ENCODE data around the gene CABLES1.
A peak's percentile ranks its signal among the peaks of the same experiment; 100 is the strongest.
"Not testable (repeated sequence)": the region's sequence is repeated elsewhere in the genome, so short reads cannot be mapped to it uniquely, and the experiment has no call there.

The CABLES1 gene

DNA sequence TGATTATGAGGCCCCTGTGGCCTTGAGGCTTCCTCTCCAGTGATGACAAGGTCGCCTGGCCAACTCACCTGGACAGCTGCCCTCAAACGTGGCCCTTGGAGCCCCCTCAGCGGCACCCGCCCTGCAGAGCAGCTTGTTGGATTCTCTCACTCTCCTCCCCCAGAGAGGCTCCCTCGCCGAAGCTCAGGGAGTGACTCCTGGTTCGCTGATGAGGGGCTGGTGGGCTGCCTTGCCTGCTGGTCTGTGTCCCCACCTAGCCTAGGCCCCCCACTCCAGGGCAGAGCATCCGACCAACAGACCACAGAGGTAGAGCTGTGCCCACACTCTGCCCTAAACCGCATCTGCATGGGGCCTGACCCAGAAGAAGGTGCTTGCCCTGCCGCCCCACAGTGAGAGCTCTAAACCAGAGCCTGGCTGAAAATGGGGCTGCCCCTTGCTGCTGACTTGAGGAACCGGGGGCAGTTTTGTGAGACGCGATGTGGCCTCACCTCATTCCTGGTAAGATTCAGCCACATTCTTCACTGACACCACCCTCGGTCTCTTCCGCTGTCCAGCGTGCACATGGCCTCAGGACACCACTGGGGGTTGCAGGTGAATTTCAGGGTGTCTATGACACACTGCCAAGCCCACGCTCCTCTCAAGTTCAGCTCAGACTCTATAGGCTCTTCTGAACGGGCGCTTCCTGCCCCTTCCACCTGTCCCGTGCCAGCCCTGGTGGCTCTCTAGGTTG lies 131.6 kb downstream of the CABLES1 start:
- DNase-seq (ENCODE audit: low read depth in 2 of 2), result no peak

GRCh38 chr18:23267447-23267776 lies 132.1 kb downstream of the CABLES1 start:
- no peak for DNase-seq (ENCODE audit: low read depth in 2 of 2)

- no peak for DNase-seq (ENCODE audit: low read depth in 2 of 2)
These were observed 133.4 kb downstream of the CABLES1 start for GRCh38 chr18:23268641-23269040.

DNA sequence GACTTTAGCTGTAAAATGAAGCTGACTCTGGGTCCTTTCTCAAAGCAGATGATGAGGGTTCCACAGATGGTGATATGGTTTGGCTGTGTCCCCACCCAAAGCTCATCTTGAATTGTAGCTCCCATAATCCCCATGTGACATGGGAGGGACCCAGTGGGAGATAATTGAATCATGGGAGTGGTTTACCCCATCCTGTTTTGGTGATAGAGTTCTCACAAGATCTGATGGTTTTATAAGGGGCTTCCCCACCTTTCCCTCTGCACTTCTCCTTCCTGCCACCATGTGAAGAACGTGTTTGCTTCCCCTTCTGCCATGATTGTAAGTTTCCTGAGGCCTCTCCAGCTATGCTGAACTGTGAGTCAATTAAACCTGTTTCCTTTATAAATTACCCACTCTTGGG lies 133.8 kb downstream of the CABLES1 start:
- not testable (repeated sequence) for DNase-seq (ENCODE audit: low read depth in 2 of 2)

GRCh38 chr18:23269928-23270327 lies 134.6 kb downstream of the CABLES1 start:
- DNase-seq (ENCODE audit: low read depth in 2 of 2), result no peak

DNA sequence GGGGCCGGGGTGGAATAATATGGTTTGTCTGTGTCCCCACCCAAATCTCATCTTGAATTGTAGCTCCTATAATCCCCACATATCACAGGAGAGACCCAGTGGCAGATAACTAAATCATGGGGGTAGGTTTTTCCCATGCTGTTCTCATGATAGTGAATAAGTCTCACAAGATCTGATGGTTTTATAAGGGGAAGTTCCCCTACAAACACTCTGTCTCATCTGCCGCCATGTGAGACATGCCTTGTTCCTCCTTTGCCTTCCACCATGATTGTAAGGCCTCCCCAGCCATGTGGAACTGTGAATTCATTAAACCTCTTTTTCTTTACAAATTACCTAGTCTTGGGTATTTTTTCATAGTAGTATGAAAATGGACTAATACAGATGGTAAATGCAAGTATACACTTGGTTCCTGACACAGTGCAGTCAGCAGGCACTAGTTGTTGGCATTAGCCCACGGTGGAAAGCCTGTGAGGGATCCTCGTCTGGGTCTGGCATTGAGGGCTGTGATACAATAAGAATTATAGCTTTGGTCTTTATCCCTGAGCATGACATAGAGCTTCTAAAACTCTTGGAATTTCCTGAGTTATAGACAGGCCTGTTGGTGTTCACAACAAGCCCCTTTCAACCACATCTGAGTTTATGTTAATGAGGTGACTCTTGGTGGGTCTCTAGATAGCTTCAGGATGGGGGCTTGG lies 135.8 kb downstream of the CABLES1 start:
- peak; percentile 20 to 31 for DNase-seq (ENCODE audit: low read depth in 2 of 2)

DNA sequence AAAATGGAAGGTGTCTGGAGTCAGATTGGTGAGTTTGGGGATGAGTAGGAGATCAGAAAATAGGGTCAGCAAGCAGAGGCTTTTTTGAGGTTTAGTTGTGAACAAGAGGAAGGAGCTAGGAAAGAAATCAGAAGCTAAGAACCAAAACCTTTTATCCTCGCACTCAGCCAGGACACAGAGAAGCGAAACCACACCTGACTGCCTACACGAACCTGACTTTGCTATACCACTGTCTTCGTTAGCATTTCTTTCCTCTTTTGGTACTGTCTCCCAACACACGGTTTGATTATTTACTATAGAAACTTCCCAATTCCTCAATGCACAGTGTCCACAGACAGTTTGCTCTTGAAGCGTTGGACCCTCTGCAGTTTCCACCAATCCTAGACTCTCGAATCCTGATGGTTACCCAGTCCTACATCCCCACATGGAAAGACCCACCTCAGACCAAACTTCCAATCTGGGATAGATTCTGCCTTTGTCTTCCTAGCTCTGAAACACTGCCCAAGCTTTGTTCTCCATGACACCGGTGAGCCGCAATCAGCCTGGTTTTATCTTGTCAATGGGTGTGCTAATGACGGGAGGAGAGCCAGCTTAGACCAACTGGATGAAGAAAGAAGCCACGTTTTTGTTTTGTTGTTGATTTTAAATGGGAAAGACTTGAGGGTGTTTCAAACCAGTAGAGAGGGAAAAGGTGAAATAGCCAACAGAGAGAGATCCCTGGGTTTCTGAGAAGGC lies 137.4 kb downstream of the CABLES1 start:
- no peak for DNase-seq (ENCODE audit: low read depth in 2 of 2)

GRCh38 chr18:23273443-23273966 lies 138.2 kb downstream of the CABLES1 start:
- DNase-seq (ENCODE audit: low read depth in 2 of 2), result no peak

DNA sequence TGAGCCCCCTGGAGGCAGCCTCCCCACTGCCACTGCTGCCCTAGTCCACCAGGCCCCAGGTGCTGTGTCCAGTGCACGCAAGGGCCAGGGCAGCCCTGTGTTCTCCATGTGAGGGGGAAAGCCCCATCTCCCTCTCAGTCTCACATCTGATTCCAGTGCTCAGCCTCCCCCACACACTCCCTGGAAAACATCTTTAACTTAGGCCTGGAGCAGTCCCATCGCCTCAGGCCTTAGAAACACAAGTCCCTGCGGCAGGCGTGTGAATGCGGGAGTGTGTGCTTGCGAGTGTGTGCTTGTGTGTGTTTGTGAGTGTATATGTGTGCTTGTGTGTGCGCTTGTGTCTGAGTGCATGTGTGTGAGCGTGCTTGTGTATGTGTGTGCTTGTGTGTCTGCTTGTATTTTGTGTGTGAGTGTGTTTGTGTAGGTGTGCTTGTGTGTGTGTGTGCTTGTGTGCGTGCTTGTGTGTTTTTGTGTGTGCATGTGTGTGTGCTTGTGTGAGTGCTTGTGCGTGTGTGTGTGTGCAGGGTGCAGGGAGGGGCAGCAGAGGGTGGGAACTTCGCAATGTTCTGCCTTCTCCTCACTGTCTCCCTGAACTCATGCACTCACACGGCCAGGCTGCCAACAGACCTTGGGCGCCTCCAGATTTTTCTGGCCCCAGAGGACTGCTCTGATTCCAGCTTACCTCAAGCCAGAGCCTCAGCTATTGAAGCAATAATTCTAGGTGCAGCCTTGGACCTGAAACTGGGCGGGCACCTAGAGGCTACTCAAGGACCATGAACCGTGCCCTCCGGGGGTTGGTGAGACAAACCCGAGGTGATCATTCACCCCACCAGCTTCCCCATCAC lies 139.6 kb downstream of the CABLES1 start:
- DNase-seq (ENCODE audit: low read depth in 2 of 2), result no peak

DNA sequence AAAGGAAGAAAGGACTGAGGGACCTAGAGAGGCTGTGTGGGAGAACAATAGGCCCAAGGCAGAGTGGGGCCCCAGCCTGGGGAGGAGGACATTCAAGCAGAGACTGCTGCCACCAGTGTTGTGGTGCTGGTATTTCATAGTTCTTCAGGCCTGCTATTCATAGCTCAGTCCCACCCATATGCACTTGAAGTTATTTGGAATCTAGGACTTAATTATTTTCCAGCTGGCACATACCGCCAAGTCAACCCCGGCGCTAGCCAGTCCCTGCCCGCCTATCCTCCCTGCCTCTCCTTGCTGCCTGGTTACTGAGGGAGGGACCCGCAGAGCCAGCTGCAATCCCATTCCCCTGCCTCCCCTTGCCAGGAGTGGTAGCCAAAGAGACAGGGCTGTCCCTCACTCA lies 141.2 kb downstream of the CABLES1 start:
- no peak for DNase-seq (ENCODE audit: low read depth in 2 of 2)

DNA sequence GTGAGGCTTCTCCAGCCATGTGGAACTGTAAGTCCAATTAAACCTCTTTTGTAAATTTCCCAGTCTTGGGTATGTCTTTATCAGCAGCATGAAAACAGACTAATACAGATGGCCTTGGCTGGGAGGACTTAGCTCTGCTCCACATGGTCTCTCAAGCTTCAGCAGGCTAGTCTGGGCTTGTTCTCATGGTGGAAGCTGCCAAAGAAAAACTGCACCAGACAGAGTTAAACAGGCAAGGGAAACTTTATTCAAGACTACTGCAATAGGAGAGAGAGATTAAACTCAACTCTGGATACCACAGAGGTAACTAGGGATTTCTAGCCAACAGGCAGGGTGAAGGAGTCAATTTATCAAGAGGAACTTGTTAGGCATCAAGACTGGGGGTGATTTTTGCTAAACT lies 142.1 kb downstream of the CABLES1 start:
- no peak for DNase-seq (ENCODE audit: low read depth in 2 of 2)

DNA sequence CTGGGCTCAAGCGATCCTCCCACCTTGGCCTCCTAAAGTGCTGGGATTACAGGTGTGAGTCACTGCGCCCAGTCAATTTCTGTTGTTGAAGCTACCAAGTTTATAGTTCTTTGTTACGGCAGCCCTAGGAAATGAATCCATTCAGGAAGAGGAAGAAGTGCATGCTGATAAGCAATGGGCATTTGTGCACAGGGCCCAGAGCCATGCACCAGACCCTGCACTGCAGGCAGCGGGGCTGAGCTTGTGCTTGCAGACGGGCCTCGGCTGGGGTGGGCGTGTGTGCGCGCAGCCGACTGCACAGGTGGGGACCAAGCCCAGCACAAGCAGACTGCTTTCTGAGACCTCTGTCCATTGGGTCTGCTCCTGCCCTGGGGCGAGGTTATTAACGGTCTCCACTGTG lies 144.6 kb downstream of the CABLES1 start:
- no peak for DNase-seq (ENCODE audit: low read depth in 2 of 2)

DNA sequence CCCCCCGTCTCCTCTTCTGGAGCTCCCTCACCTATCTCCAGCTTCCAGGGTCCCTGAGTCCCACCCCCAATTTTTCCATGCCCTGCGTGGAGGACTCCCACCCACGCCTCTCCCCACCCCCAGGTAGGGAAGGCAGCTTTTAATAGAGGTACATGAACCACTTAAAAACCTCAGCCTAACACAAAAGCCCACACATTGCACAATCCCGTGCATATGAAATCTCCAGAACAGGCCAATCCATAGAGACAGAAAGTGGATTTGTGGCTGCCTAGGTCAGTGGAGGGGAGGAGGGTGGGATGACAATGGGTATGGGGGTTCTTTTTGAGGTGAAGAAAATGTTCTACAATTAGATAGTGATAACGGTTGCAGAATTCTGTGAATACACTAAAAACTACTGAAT lies 145.6 kb downstream of the CABLES1 start:
- DNase-seq (ENCODE audit: low read depth in 2 of 2), result no peak

GRCh38 chr18:23281626-23282436 lies 146.5 kb downstream of the CABLES1 start:
- DNase-seq (ENCODE audit: low read depth in 2 of 2), result no peak

- no peak for DNase-seq (ENCODE audit: low read depth in 2 of 2)
These were observed 147.1 kb downstream of the CABLES1 start for GRCh38 chr18:23282437-23282781.

DNA sequence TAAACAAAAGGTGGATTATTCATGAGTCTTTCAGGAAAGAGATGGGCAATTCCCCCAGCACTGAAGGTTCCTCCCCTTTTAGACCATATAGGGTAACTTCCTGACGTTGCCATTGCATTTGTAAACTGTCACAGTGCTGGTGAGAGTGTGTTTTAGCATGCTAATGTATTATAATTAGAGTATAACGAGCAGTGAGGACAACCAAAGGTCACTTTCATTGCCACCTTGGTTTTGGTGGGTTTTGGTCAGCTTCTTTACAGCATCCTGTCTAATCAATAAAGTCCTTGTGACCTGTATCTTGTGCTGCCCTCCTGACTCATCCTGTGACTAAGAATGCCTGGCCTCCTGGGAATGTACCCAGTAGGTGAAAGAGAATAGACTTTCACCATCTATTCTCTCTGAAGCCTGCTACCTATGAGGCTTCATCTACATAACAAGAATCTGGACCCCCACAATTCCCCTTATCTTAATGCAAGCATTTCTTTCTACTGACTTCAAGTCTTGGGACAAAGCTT lies 148.7 kb downstream of the CABLES1 start:
- no peak for DNase-seq (ENCODE audit: low read depth in 2 of 2)

- no peak for DNase-seq (ENCODE audit: low read depth in 2 of 2)
These were observed 149.3 kb downstream of the CABLES1 start for GRCh38 chr18:23284629-23285028.

DNA sequence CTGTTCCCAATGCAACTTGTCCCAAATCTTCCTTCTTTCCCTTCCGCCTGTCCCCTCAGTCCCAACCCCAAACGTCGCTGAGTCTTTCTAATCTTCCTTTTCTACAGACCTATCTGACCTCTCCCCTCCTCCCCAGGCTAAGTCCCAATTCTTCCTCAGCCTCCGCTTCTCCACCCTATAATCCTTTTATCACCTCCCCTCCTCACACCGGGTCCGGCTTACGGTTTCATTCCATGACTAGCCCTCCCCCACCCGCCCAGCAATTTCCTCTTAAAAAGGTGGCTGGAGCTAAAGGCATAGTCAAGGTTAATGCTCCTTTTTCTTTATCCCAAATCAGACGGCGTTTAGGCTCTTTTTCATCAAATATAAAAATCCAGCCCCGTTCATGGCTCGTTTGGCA lies 150.3 kb downstream of the CABLES1 start:
- not testable (repeated sequence) for DNase-seq (ENCODE audit: low read depth in 2 of 2)

DNA sequence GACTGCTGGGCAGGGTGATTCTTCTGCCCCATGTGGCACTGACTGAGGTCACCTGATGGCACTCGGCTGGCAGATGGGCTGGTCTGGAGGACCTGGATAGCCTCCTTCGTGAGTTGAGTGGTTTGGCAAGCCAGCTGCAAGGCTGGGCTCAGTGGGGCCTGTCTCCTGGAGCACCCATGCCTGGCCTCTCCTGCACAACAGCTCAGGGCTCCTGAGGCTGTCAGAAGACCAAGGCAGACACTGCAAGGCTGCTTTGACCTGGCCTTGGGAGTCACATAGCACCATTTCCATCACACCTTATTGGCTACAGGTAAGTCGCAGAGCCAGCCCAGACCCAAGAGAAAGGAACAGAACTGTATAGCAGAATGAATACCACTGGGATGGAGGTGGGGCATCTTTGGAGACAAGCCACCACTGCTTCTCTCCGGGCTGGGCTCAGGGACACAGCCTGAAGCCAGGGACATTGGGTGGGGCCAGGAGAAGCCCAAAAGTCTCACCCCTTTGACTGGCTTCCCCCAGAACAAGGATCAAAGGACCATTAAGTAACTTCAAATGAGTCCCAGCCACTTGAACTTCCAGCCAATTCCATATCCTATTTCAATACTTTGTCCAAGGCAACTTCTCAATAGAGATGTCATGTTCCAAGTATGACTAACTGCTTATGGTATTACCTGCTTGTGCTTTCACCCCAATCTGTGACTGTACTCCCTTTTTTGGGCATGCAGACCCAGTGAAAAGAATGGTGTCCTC lies 156.3 kb downstream of the CABLES1 start:
- peak; percentile 67 to 70 for DNase-seq (ENCODE audit: low read depth in 2 of 2)

DNA sequence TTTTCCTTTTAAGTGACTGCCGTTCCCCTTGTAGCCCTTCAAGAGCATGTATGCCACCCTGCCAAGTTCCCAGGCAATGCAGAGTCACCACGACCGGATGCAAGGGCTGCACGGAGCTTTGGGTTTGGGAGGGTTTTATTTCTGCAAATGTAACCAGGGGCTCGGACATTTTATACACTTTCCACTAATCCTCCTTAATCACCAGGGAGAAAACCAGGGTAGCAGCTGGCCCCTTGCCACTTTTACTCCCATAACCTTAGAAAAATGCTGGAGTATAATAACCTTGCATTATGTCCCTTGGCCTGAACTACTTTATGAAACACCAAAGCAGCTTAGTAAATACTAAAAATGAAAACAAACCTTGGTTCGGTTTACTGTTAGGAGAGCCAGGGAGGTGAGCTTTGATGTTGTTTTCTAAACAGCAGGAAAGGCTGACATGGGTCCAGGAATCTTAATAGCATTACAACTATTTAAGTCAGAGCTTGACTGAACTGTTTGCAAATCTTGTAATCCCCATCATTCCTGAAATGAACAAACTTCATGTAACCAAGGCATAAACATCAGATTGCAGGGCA lies 165.0 kb downstream of the CABLES1 start:
- no peak for DNase-seq (ENCODE audit: low read depth in 2 of 2)

All from fibroblast of skin of left biceps (primary cell).